H9 (cell line): ENCODE data around the gene PODXL2. TPM values are rescaled to one million over a fixed set of nuclear protein-coding genes. Genes with fewer than 3 reads are reported as not detected.

ENCODE experiments used
- DNase-seq: peaks from one replicate; pipeline ENCODE4 v3.0.0-alpha.2; 2017
- H2AFZ ChIP-seq: one replicate; pipeline ENCODE4 v1.6.1; 2013; ENCODE audit warnings: mild to moderate bottlenecking, low read length, control low read depth, moderate library complexity
- H2AK5ac ChIP-seq: 2 replicates; pipeline ENCODE4 v1.6.1; 2013; ENCODE audit warnings: low read length, control low read depth, mixed read lengths; ENCODE audit not compliant: insufficient read length
- H2BK120ac ChIP-seq: one replicate; pipeline ENCODE4 v1.6.1; 2013; ENCODE audit warnings: low read depth, mild to moderate bottlenecking, low read length, control low read depth, inconsistent platforms; ENCODE audit not compliant: poor library complexity, severe bottlenecking
- H2BK12ac ChIP-seq: 2 replicates; pipeline ENCODE4 v1.6.1; 2013; ENCODE audit warnings: low read length, control low read depth, mixed read lengths, low read depth; ENCODE audit not compliant: insufficient read length
- H2BK15ac ChIP-seq: 2 replicates; pipeline ENCODE4 v1.6.1; 2013; ENCODE audit warnings: low read depth, low read length, control low read depth
- H2BK20ac ChIP-seq: one replicate; pipeline ENCODE4 v1.6.1; 2013; ENCODE audit warnings: low read depth, mild to moderate bottlenecking, low read length, control low read depth, inconsistent platforms; ENCODE audit not compliant: poor library complexity, severe bottlenecking
- H2BK5ac ChIP-seq: 2 replicates; pipeline ENCODE4 v1.6.1; 2013; ENCODE audit warnings: low read length, control low read depth, mixed read lengths; ENCODE audit not compliant: insufficient read length
- H3K14ac ChIP-seq: 2 replicates; pipeline ENCODE4 v1.6.1; 2013; ENCODE audit warnings: low read length, control low read depth; ENCODE audit not compliant: insufficient read depth
- H3K18ac ChIP-seq: 2 replicates; pipeline ENCODE4 v1.6.1; 2013; ENCODE audit warnings: low read depth, mild to moderate bottlenecking, mixed read lengths, low read length, control low read depth; ENCODE audit not compliant: insufficient read length
- H3K23ac ChIP-seq: 2 replicates; pipeline ENCODE4 v1.6.1; 2013; ENCODE audit warnings: low read length, control low read depth, mixed read lengths, low read depth; ENCODE audit not compliant: insufficient read length
- H3K23me2 ChIP-seq: 2 replicates; pipeline ENCODE4 v1.6.1; 2013; ENCODE audit warnings: low read depth, mild to moderate bottlenecking, mixed read lengths, low read length, control low read depth; ENCODE audit not compliant: insufficient read length, poor library complexity, severe bottlenecking
- H3K27ac ChIP-seq: 2 replicates; pipeline ENCODE4 v1.5.1; 2013; ENCODE audit warnings: low read length, control low read depth, mixed read lengths, low read depth; ENCODE audit not compliant: insufficient read length
- H3K27me3 ChIP-seq: 2 replicates; pipeline ENCODE4 v1.6.1; 2013; ENCODE audit warnings: low read length, control low read depth, inconsistent platforms; ENCODE audit not compliant: insufficient read depth
- H3K4ac ChIP-seq: 2 replicates; pipeline ENCODE4 v1.6.1; 2013; ENCODE audit warnings: low read depth, mild to moderate bottlenecking, control low read depth, inconsistent platforms, low read length, moderate library complexity
- H3K4me1 ChIP-seq: 2 replicates; pipeline ENCODE4 v1.6.1; 2013; ENCODE audit warnings: low read length, control low read depth, inconsistent platforms; ENCODE audit not compliant: insufficient read depth
- H3K4me2 ChIP-seq: 2 replicates; pipeline ENCODE4 v1.6.1; 2013; ENCODE audit warnings: low read length, control low read depth, mixed read lengths; ENCODE audit not compliant: insufficient read length, insufficient read depth
- H3K56ac ChIP-seq: 2 replicates; pipeline ENCODE4 v1.6.1; 2013; ENCODE audit warnings: low read depth, mild to moderate bottlenecking, mixed read lengths, low read length, control low read depth; ENCODE audit not compliant: insufficient read length
- H3K79me1 ChIP-seq: 2 replicates; pipeline ENCODE4 v1.6.1; 2013; ENCODE audit warnings: low read depth, mild to moderate bottlenecking, moderate library complexity, low read length, control low read depth, inconsistent platforms; ENCODE audit not compliant: insufficient read depth, poor library complexity, severe bottlenecking
- H3K79me2 ChIP-seq: 2 replicates; pipeline ENCODE4 v1.6.1; 2013; ENCODE audit warnings: low read length, control low read depth, inconsistent platforms; ENCODE audit not compliant: insufficient read depth
- H3K9ac ChIP-seq: 2 replicates; pipeline ENCODE4 v1.6.1; 2013; ENCODE audit warnings: low read length, control low read depth, mixed read lengths; ENCODE audit not compliant: insufficient read length; ENCODE audit errors: extremely low read depth
- H3K9me3 ChIP-seq: one replicate; pipeline ENCODE4 v1.6.1; 2013; ENCODE audit warnings: low read depth, low read length, inconsistent platforms; ENCODE audit not compliant: control insufficient read depth
- H3T11ph ChIP-seq: one replicate; pipeline ENCODE4 v1.6.1; 2013; ENCODE audit warnings: mild to moderate bottlenecking, low read length, control low read depth, inconsistent platforms
- H4K20me1 ChIP-seq: one replicate; pipeline ENCODE4 v1.6.1; 2013; ENCODE audit not compliant: control insufficient read depth, insufficient read length, insufficient read depth
- H4K5ac ChIP-seq: 2 replicates; pipeline ENCODE4 v1.6.1; 2013; ENCODE audit warnings: low read depth, mild to moderate bottlenecking, mixed read lengths, low read length, control low read depth; ENCODE audit not compliant: insufficient read length
- H4K8ac ChIP-seq: replicated peaks from 2 replicates; pipeline ENCODE4 v1.6.1; 2013; ENCODE audit warnings: low read length, control low read depth, mixed read lengths, low read depth; ENCODE audit not compliant: insufficient read length
- H4K91ac ChIP-seq: 2 replicates; pipeline ENCODE4 v1.6.1; 2013; ENCODE audit warnings: low read depth, mild to moderate bottlenecking, moderate library complexity, mixed read lengths, low read length, control low read depth; ENCODE audit not compliant: insufficient read length
- H3K27ac Mint-ChIP-seq, 3 experiments: 2 replicates in 2 of 3; 3 replicates in 1 of 3; pipeline ENCODE4 v1.8.0; 2020 to 2021; ENCODE audit warnings: mixed read lengths in 3 of 3, mild to moderate bottlenecking in 1 of 3, moderate library complexity in 1 of 3
- H3K27me3 Mint-ChIP-seq: 2 replicates; pipeline ENCODE4 v1.8.0; 2021; ENCODE audit warnings: low read depth, mild to moderate bottlenecking, moderate library complexity, mixed read lengths
- H3K36me3 Mint-ChIP-seq, 3 experiments: 2 replicates in 2 of 3; 3 replicates in 1 of 3; pipeline ENCODE4 v1.8.0; 2020 to 2021; ENCODE audit warnings: low read depth in 3 of 3, mixed read lengths in 3 of 3; ENCODE audit not compliant: insufficient read depth in 1 of 3
- H3K4me1 Mint-ChIP-seq, 2 experiments: 2 replicates each; pipeline ENCODE4 v1.8.0; 2020; ENCODE audit warnings: mixed read lengths in 2 of 2
- H3K4me3 Mint-ChIP-seq, 2 experiments: 2 replicates in 1 of 2; 3 replicates in 1 of 2; pipeline ENCODE4 v1.8.0; 2020 to 2021; ENCODE audit warnings: mild to moderate bottlenecking in 2 of 2, mixed read lengths in 2 of 2, moderate library complexity in 1 of 2
- H3K9me3 Mint-ChIP-seq, 2 experiments: 2 replicates in 1 of 2; 3 replicates in 1 of 2; pipeline ENCODE4 v1.8.0; 2020; ENCODE audit warnings: mild to moderate bottlenecking in 2 of 2, mixed read lengths in 2 of 2, moderate library complexity in 1 of 2
- WGBS: extraction: QIAGEN DNeasy Blood & Tissue Kit; methylation state at CpG from one replicate; pipeline ENCODE4 v1.1.7; 2013; ENCODE audit warnings: missing lambda C conversion rate, low lambda C conversion rate, mixed read lengths; ENCODE audit not compliant: insufficient read length; ENCODE audit errors: extremely low coverage; 5-methylcytosine and 5-hydroxymethylcytosine counted together
- total RNA-seq: library from RNA; stranded (reverse); gene quantifications from 2 replicates; pipeline ENCODE4 v1.2.1, GENCODE V29; 2021
- TF ChIP-seq, protein P1 (sequence below): fragments of 200-600 bp; sonication (generic); conservative IDR thresholded peaks from 3 replicates; pipeline ENCODE4 v1.8.0; 2021; ENCODE audit warnings: antibody characterized with exemption, mild to moderate bottlenecking

PODXL2 gene
- total RNA-seq, 1 experiment from 2014 or later: 24.6 TPM

DNA sequence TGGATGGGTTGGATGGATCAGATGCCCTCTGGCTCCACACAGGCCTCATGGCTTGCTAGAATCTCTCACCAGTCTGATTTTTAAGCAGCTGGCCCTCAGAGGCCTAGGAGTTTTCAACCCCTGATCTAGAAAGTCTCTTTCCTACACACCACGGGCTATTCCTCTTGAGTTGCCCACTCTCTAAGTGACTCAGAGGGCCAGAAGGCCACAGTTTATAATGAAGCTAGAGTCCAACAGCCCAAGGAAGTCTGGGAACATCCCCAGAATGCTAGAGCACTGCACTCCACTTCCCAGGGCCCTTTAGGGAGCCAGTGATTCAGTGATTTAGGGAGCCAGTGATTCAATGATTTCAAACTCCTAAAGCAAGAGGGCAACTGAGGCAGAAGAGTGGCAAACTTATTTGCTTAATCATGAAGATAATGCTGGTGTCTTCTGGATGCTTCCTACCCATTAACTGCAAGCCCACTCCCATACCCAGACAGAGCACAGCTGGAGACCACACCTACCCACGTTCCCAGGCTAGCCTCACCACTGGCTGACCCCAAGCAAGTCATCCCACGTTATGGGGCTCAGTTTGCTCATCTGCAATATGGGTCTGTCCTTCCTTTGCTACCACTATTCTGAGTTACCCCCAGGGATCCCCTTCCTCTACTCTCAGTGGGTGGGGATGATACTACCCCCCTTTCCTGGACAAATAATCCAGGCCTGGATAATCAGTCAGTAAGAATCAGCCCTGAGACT, 80.5 kb downstream of the PODXL2 start:
- H3K36me3 Mint-ChIP-seq: no peaks in the 10 kb centered on the region
- no peak overlapping the region for H3K27ac Mint-ChIP-seq
- Histone ChIP-seq H4K5ac (no peak overlapping the region), H2BK15ac (no peak overlapping the region), H4K91ac (no peak overlapping the region), H3K79me2 (no peaks in the 10 kb centered on the region), H3T11ph (no peak overlapping the region), H3K4me1 (peaks cover 4% of the 10 kb centered on the region; the same call in 1 of the 2 replicates), H3K18ac (no peak overlapping the region), H4K20me1 (no peaks in the 10 kb centered on the region), H3K9me3 (no peaks in the 10 kb centered on the region), H3K9ac (no peak overlapping the region), H3K23me2 (no peaks in the 10 kb centered on the region), H3K14ac (no peak overlapping the region), H3K4me2 (no peak overlapping the region), H2BK20ac (no peak overlapping the region), H2BK5ac (no peak overlapping the region), H3K79me1 (no peaks in the 10 kb centered on the region), H2AK5ac (no peak overlapping the region), H3K27me3 (no peaks in the 10 kb centered on the region), H2BK120ac (no peak overlapping the region), H3K4ac (no peak overlapping the region), H3K23ac (no peak overlapping the region), H3K56ac (no peak overlapping the region), H3K27ac (no peak overlapping the region), H4K8ac (no peak overlapping the region), H2AFZ (no peak overlapping the region), H2BK12ac (no peak overlapping the region)
- peaks cover 28 to 35% of the 10 kb centered on the region in 2 experiments for H3K4me1 Mint-ChIP-seq
- peaks cover 2 to 4% of the 10 kb centered on the region in 2 experiments; a peak in 3 of 5 replicates for H3K9me3 Mint-ChIP-seq
- DNase-seq: peak; percentile 3
- TF ChIP-seq, protein P1, sequence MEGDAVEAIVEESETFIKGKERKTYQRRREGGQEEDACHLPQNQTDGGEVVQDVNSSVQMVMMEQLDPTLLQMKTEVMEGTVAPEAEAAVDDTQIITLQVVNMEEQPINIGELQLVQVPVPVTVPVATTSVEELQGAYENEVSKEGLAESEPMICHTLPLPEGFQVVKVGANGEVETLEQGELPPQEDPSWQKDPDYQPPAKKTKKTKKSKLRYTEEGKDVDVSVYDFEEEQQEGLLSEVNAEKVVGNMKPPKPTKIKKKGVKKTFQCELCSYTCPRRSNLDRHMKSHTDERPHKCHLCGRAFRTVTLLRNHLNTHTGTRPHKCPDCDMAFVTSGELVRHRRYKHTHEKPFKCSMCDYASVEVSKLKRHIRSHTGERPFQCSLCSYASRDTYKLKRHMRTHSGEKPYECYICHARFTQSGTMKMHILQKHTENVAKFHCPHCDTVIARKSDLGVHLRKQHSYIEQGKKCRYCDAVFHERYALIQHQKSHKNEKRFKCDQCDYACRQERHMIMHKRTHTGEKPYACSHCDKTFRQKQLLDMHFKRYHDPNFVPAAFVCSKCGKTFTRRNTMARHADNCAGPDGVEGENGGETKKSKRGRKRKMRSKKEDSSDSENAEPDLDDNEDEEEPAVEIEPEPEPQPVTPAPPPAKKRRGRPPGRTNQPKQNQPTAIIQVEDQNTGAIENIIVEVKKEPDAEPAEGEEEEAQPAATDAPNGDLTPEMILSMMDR: no peak
- H3K4me3 Mint-ChIP-seq: no peak overlapping the region
- peaks cover 14% of the 10 kb centered on the region for H3K27me3 Mint-ChIP-seq
- no CpG with 5 or more reads among the region's 3 CpGs for WGBS
